Breast epithelium (tissue), 3 donors: Measurements from ENCODE around the gene MAP3K1.

Experiments used
- CTCF ChIP-seq, 3 donors: fragments of 450-650 bp; IDR thresholded peaks; one replicate each; pipeline ENCODE4 v1.5.1; 2016 to 2017; ENCODE audit warnings: antibody characterized with exemption in 3 of 3, mild to moderate bottlenecking in 3 of 3, moderate library complexity in 3 of 3
- POLR2A ChIP-seq: fragments of 450-650 bp; IDR thresholded peaks from one replicate; pipeline ENCODE4 v1.6.1; 2016; ENCODE audit warnings: antibody characterized with exemption, mild to moderate bottlenecking, moderate library complexity
- POLR2AphosphoS5 ChIP-seq, 3 donors: sonication (generic); formaldehyde crosslinking; IDR thresholded peaks; one replicate each; pipeline ENCODE4 v1.6.1; 2017; ENCODE audit warnings: antibody characterized with exemption in 3 of 3

- no peak for TF ChIP-seq POLR2AphosphoS5 (IDR thresholded peaks at IDR 0.05)
- TF ChIP-seq POLR2A = no peak
- TF ChIP-seq CTCF (IDR thresholded peaks at IDR 0.05) = no peak
These were observed 29.9 kb downstream of the MAP3K1 start for GRCh38 chr5:56845277-56845676.
